T-helper 1 cell treated with Interleukin-12 subunit alpha and Interleukin-12 subunit beta and Interleukin-4 antibody, amounts not matched to agents 30 μg/mL and 1 μg/mL, for 36 hours (primary cell): ENCODE data around the gene CYFIP2.
A peak's percentile ranks its signal among the peaks of the same experiment; 100 is the strongest.
"Not testable (repeated sequence)": the region's sequence is repeated elsewhere in the genome, so short reads cannot be mapped to it uniquely, and the experiment has no call there.

Experiments used
- H3K27ac Mint-ChIP-seq: one replicate; pipeline ENCODE4 v1.8.0; 2021; ENCODE audit warnings: mild to moderate bottlenecking, mixed read lengths
- H3K27me3 Mint-ChIP-seq: one replicate; pipeline ENCODE4 v1.8.0; 2021; ENCODE audit warnings: low read depth, mixed read lengths
- H3K36me3 Mint-ChIP-seq: one replicate; pipeline ENCODE4 v1.8.0; 2021; ENCODE audit warnings: low read depth, mixed read lengths
- H3K4me1 Mint-ChIP-seq: one replicate; pipeline ENCODE4 v1.8.0; 2021; ENCODE audit warnings: low read depth, mixed read lengths
- H3K4me3 Mint-ChIP-seq: one replicate; pipeline ENCODE4 v1.8.0; 2021; ENCODE audit warnings: mild to moderate bottlenecking, moderate library complexity, mixed read lengths
- H3K9me3 Mint-ChIP-seq: one replicate; pipeline ENCODE4 v1.8.0; 2021; ENCODE audit warnings: mixed read lengths

CYFIP2 gene

GRCh38 chr5:157265714-157266285 lies at the start of gene CYFIP2:
Gene CYFIP2, plus strand, starts transcription at chr5:157266123. Its CDS starts 19,239 bp downstream, at chr5:157285362.
- Mint-ChIP-seq H3K27me3 (no peaks in the 10 kb centered on the region), H3K9me3 (no peaks in the 10 kb centered on the region), H3K27ac (peak within 1 kb of the TSS; percentile 98), H3K4me1 (peaks cover 64% of the 10 kb centered on the region), H3K36me3 (peaks cover 37% of the 10 kb centered on the region), H3K4me3 (peak within 1 kb of the TSS; percentile 90)

- peaks cover 86% of the 10 kb centered on the region for H3K36me3 Mint-ChIP-seq
- H3K4me3 Mint-ChIP-seq = peak overlapping the region; percentile 75
- peak overlapping the region; percentile 94 for H3K27ac Mint-ChIP-seq
- no peaks in the 10 kb centered on the region for H3K9me3 Mint-ChIP-seq
- H3K27me3 Mint-ChIP-seq = no peaks in the 10 kb centered on the region
- peaks cover 89% of the 10 kb centered on the region for H3K4me1 Mint-ChIP-seq
These were observed 49.4 kb upstream of the CYFIP2 start for GRCh38 chr5:157216391-157217142.

- no peaks in the 10 kb centered on the region for H3K9me3 Mint-ChIP-seq
- peaks cover 89% of the 10 kb centered on the region for H3K4me1 Mint-ChIP-seq
- no peaks in the 10 kb centered on the region for H3K27me3 Mint-ChIP-seq
- peaks cover 86% of the 10 kb centered on the region for H3K36me3 Mint-ChIP-seq
- peak overlapping the region; percentile 75 for H3K4me3 Mint-ChIP-seq
- H3K27ac Mint-ChIP-seq = peak overlapping the region; percentile 94
These were observed 48.5 kb upstream of the CYFIP2 start for GRCh38 chr5:157217289-157218024.

- no peaks in the 10 kb centered on the region for H3K9me3 Mint-ChIP-seq
- peaks cover 77% of the 10 kb centered on the region for H3K36me3 Mint-ChIP-seq
- peaks cover 82% of the 10 kb centered on the region for H3K4me1 Mint-ChIP-seq
- H3K27ac Mint-ChIP-seq = peak overlapping the region; percentile 94
- H3K27me3 Mint-ChIP-seq = no peaks in the 10 kb centered on the region
- peak overlapping the region; percentile 76 for H3K4me3 Mint-ChIP-seq
These were observed 46.2 kb upstream of the CYFIP2 start for GRCh38 chr5:157219491-157220271.

- H3K27ac Mint-ChIP-seq = peak overlapping the region; percentile 95
- H3K9me3 Mint-ChIP-seq = no peaks in the 10 kb centered on the region
- peak overlapping the region; percentile 87 for H3K4me3 Mint-ChIP-seq
- H3K27me3 Mint-ChIP-seq = no peaks in the 10 kb centered on the region
- peaks cover 77% of the 10 kb centered on the region for H3K36me3 Mint-ChIP-seq
- H3K4me1 Mint-ChIP-seq = peaks cover 79% of the 10 kb centered on the region
These were observed 44.0 kb upstream of the CYFIP2 start for GRCh38 chr5:157221959-157222358.

GRCh38 chr5:157222506-157223230 lies 43.3 kb upstream of the CYFIP2 start:
- H3K9me3 Mint-ChIP-seq = no peaks in the 10 kb centered on the region
- peak overlapping the region; percentile 95 for H3K27ac Mint-ChIP-seq
- peaks cover 80% of the 10 kb centered on the region for H3K36me3 Mint-ChIP-seq
- H3K4me1 Mint-ChIP-seq = peaks cover 75% of the 10 kb centered on the region
- peak overlapping the region; percentile 87 for H3K4me3 Mint-ChIP-seq
- H3K27me3 Mint-ChIP-seq = no peaks in the 10 kb centered on the region

GRCh38 chr5:157225469-157226422 lies 40.2 kb upstream of the CYFIP2 start:
- H3K4me1 Mint-ChIP-seq = peaks cover 54% of the 10 kb centered on the region
- peak overlapping the region; percentile 79 for H3K4me3 Mint-ChIP-seq
- no peaks in the 10 kb centered on the region for H3K27me3 Mint-ChIP-seq
- no peaks in the 10 kb centered on the region for H3K9me3 Mint-ChIP-seq
- peaks cover 64% of the 10 kb centered on the region for H3K36me3 Mint-ChIP-seq
- peak overlapping the region; percentile 90 for H3K27ac Mint-ChIP-seq

- H3K36me3 Mint-ChIP-seq = peaks cover 61% of the 10 kb centered on the region
- H3K4me3 Mint-ChIP-seq = no peak overlapping the region
- H3K27me3 Mint-ChIP-seq = no peaks in the 10 kb centered on the region
- H3K4me1 Mint-ChIP-seq = peaks cover 47% of the 10 kb centered on the region
- H3K9me3 Mint-ChIP-seq = no peaks in the 10 kb centered on the region
- no peak overlapping the region for H3K27ac Mint-ChIP-seq
These were observed 35.3 kb upstream of the CYFIP2 start for GRCh38 chr5:157230610-157231009.

- Mint-ChIP-seq H3K4me3 (no peak overlapping the region), H3K27me3 (no peaks in the 10 kb centered on the region), H3K4me1 (peaks cover 33% of the 10 kb centered on the region), H3K36me3 (peaks cover 54% of the 10 kb centered on the region), H3K27ac (peak overlapping the region; percentile 73), H3K9me3 (no peaks in the 10 kb centered on the region)
These were observed 33.2 kb upstream of the CYFIP2 start for GRCh38 chr5:157232706-157233105.

- Mint-ChIP-seq H3K27ac (no peak overlapping the region), H3K4me1 (peaks cover 35% of the 10 kb centered on the region)
These were observed 32.4 kb upstream of the CYFIP2 start for GRCh38 chr5:157233515-157233914.

GRCh38 chr5:157236423-157236822 lies 29.5 kb upstream of the CYFIP2 start:
- Mint-ChIP-seq H3K9me3 (no peaks in the 10 kb centered on the region), H3K36me3 (peaks cover 73% of the 10 kb centered on the region), H3K27me3 (no peaks in the 10 kb centered on the region), H3K27ac (no peak overlapping the region), H3K4me3 (no peak overlapping the region), H3K4me1 (peaks cover 31% of the 10 kb centered on the region)

More at GRCh38 chr5:157233515-157233914, 32.4 kb upstream of the CYFIP2 start:
- H3K27me3 Mint-ChIP-seq = no peaks in the 10 kb centered on the region
- H3K9me3 Mint-ChIP-seq = no peaks in the 10 kb centered on the region
- H3K4me3 Mint-ChIP-seq = no peak overlapping the region
- peaks cover 61% of the 10 kb centered on the region for H3K36me3 Mint-ChIP-seq

GRCh38 chr5:157241483-157241882 lies 24.4 kb upstream of the CYFIP2 start:
- no peak overlapping the region for H3K27ac Mint-ChIP-seq
- H3K9me3 Mint-ChIP-seq = no peaks in the 10 kb centered on the region
- H3K4me1 Mint-ChIP-seq = peaks cover 35% of the 10 kb centered on the region
- H3K27me3 Mint-ChIP-seq = no peaks in the 10 kb centered on the region
- H3K36me3 Mint-ChIP-seq = peaks cover 85% of the 10 kb centered on the region
- no peak overlapping the region for H3K4me3 Mint-ChIP-seq

GRCh38 chr5:157244704-157245103 lies 21.2 kb upstream of the CYFIP2 start:
- Mint-ChIP-seq H3K4me1 (peaks cover 58% of the 10 kb centered on the region), H3K36me3 (peaks cover 91% of the 10 kb centered on the region), H3K27ac (peak overlapping the region; percentile 49)
- not testable (repeated sequence) for H3K9me3 Mint-ChIP-seq, H3K4me3 Mint-ChIP-seq, H3K27me3 Mint-ChIP-seq
